Stimulated activated CD4-positive, alpha-beta T cell treated with anti-CD3 and anti-CD28 coated beads, Interleukin-4, amount 100 ng/mL, for 4 hours (primary cell): ENCODE data around the gene SMPD1.
A peak's percentile ranks its signal among the peaks of the same experiment; 100 is the strongest.

Experiments used
- DNase-seq, 2 experiments: peaks; one replicate each; pipeline ENCODE4 v3.0.0-alpha.2; 2020

Gene SMPD1

DNA sequence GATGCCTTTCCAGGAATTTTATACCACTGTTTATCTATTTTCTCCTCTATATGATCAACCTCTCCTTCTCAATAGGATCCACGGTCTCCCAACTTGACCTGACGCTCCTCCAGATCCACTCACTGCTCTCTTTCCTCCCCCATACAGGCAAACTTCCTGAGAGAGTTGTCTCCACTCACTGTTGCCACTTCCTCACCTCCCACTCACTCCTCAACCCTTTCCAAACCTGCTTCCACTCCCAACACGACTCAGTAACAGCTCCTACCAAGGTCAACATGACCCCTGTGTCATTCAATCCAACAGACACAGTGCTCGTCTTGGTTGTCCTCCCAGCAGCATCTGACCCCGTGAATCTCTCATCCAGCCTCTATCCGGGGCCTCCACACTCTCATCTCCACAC lies 25.5 kb downstream of the SMPD1 start:
- DNase-seq: no peak

DNA sequence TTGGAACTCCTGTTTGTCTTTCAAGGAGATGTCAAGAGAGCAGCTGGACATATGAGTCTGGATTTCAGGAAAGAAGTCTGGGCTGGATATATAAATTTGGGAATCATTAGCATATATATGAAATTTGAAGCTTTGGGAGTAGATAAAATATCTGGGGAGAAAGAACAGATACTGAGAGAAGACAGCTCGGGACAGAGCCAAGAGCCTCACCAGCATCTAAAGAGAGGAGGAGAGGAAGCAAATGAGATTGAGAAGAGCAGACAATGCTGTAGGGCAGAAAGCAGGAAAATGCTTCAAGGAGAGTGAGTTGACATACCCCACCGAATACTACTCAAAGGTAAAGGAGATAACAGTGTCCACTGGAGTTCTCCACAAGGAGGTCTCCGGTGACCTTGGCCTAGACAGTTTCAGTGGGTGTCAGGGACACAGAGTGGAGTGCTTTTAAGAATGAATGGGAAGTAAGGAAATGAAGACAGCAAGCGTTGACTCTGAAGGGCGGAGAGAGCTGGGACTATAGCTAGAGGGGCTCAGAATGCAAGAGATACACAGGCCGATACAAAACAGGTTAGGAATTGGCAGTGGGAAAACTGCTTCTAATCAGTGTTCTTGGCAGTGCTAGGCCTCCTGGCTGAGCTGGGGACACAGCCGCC lies 27.8 kb downstream of the SMPD1 start:
- no peak for DNase-seq

DNA sequence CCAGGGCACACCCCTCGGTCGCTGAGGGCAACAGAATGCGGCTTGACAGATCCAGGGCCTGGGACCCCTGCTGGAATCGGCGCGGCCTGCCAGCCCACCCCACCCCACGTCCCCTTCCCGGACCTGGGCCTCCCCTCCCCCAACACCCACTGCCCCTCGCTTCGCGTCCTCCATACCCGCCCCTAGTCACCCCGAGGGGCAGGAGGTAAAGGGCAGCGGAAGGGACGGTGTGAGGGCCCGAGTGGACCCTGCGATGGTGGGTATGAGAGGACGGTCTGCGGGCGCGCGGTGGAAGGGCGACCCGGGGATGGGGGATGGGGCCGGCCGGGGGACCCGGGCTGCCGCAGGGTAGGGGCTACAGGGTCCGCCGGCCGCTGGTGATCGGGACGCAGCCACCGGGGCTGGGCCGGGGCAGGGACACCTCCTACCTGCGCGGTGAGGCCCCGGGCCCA lies 28.3 kb downstream of the SMPD1 start:
- no peak for DNase-seq

DNA sequence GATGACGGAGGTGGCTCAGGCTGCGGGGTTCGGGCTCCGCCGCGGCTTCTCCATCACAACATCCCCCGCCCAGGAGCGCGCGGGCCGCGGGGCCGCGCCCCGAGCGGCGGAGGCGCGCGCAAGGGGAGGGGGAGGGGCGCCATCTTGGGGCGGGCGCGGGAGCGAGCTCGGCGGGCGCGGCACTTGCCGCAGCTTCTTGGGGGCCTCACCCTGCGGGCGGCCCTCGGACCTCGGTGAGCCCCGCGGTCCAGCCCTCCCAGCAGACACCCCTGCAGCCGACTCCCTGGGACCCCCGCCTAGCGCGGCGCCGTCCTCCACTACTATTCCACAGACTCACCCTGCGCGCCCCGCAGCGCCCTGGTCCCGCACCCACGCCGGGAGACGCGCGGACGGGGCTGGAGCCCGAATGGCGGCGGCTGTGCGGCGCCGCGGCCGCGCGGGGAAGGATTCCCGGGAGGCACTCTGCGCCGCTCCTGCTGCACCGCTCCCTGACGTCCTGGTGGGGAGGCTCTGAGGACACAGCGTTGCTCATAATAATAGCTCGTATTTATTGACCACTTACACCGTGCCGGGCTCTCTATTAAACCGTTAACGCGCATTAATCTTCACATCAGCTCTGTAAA lies 28.8 kb downstream of the SMPD1 start, which contains the start of gene APBB1:
APBB1 (minus strand) TSS at position 86 of the 623 bp plus-strand sequence. CDS start 7,747 bp downstream, outside the sequence.
- DNase-seq: peak; percentile 67 to 75

DNA sequence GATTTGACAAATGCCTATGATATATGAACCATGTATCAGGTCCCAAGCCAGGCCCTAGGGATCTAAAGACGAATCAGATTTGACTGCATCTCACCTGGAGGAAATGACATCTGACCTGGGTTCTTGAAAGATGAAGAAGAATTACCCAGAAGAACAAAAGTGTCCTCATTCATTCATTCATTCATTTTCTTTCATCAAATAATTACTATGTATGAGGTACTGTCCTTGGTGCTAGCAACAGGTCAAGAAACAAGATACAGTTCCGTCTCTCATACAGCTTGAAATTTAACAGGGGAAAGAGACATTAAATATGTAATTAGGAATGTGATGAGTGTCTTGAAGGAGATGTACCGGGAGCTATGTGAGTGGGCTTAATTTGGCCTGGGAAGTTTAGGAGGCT lies 30.4 kb downstream of the SMPD1 start:
- DNase-seq: no peak

DNA sequence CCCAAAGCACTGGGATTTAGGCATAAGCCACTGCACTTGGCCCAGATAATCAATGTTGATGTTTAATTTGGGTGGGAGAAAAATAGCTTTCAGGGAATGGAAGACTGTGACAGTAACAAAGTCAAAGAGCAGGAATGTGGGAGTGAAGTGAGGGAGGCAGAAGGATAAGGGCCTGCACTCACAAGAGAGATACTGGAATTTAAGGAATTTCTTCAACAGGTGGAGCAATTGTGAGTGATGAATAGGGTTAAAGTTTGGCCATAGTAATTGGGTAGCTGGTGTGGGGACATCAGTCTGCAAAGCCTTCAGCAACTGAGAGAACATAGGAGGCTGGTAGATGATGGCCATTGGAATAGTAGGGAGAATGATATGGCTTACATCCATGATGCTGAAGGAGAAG lies 37.2 kb downstream of the SMPD1 start:
- no peak for DNase-seq

DNA sequence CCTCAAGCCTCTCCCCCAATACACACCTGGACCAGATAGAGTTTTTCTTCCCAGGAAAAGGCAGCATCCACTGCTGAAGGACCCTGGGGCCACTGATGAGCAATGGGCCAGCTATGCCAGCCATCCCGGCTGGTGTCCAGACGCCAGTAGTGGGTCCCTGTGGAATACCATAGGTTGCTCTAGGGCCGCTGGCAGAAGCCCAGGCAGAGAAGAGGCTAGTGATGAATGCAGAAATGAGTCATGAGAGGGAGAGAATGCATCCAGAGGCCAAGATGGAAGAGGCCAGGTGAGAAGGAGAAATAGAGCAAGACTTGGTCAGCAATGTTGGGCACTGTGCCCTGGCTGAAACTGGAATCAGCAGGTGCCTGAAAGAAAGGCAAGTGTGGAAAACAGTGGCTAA lies 41.6 kb downstream of the SMPD1 start:
- no peak for DNase-seq

DNA sequence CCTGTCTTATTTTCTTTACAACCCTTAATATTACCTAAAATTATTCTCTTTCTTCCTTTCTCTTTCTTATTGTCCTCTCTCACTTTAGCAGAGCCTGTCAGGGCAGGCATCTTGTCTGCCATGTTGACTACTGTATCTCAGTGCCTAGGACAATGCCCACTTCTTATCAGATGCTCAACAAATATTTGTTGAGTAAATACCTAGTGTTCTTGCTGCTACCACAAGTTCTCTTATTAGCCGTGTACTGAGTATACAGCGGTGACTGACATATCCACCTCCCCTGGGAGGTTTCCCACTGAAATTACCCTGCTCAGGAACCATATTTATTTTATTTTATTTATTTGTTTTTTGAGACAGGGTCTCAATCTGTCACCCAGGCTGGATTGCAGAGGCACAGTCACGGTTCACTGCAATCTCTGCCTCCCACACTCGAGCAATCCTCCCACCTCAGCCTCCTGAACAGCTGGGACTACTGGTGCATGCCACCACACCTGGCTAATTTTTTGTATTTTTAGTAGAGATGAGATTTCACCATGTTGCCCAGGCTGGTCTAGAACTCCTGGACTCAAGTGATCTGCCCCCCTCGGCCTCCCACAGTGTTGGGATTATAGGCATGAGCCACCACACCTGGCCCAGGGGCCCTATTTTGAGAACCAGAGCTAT lies 43.9 kb downstream of the SMPD1 start:
- DNase-seq: no peak

DNA sequence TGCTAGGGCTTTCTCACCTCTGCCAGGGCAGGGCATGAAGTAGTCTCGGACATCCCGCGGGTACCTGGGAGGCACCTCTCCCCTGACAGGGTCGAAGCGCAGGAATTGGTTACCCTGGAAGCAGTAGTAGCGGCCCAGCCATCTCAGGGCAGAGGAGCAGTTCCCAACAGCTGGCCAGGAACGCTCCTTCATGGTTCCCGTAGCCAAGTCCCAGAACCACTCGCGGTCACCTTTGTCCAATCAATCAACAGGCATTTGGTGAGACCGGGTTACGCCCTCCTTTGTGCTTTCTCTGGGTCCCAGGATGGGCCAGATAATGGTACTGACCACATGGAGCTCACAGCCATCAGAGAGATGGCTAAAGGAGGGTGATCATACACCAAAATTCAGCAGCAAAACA lies 47.1 kb downstream of the SMPD1 start:
- DNase-seq: no peak

DNA sequence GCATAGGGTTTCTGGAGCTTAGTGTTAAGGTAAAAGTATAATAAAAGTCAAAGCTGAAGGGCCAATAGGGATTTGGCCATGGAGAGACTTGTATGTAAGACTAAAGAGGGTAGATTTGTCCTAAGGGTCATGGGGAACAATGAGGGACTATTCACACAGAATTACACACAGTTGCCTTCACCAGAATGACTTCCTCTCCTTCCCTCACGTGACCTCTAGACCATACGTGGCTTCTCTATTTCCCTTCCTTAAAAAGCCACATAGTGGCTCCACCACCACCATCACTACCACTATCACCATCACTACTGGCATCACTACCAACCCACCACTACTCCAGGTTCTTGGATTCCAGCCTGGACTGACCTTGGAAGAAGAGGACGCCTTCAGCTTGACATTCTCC lies 47.7 kb downstream of the SMPD1 start:
- no peak for DNase-seq

DNA sequence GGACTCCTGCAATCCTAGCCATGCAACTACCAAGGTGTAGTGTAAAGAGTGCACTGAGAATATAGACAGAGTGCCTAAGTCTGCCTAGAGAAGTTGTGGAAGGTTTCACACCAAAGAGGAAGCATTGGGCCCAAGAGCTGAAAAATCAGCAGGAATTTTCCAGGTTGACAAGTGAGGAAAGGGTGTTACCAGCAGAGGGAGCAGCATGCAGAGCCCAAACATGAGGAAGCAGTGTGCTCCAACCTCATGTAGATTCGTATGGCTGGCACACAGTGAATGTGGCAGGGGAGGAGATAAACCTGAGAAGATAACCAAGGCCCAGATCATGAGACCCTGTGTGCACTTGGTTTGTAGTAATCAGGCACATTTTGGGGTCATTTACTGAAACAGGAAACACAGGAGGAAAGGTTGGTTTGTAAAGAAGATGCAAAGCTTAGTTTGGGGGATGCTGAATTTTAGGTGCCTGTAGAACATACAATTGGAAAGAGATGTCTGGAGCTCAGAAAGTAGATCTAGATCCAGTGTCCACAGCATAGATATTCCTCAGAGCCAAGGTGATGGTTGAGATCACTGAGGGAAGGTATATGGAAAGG lies 48.8 kb downstream of the SMPD1 start:
- peak; percentile 9 to 23 for DNase-seq

DNA sequence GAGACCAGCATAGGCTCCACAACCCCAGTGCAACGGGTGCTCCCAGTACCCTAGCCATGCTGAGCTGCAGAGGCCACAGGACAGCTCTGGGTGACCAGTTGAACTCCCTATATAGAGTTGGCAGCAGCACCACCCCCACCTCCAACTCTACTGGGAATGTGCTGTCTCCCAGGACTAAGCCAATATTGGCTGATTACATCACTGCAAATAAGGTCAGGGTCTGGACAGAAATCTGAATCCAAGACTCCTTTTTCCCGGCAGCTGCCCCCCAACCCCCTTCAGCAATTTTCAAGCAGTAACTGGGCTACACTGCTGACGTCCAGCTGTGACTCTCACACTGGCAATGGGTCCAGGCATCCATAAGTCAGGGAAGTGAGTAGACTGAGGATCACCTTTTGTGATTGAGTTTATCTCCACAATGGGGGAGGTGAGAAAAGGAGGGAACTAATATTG lies 50.7 kb downstream of the SMPD1 start, which contains the start of gene HPX:
HPX (minus strand) TSS at position 82 of the 453 bp plus-strand sequence; CDS start at position 58, 24 bp downstream.
- no peak for DNase-seq

DNA sequence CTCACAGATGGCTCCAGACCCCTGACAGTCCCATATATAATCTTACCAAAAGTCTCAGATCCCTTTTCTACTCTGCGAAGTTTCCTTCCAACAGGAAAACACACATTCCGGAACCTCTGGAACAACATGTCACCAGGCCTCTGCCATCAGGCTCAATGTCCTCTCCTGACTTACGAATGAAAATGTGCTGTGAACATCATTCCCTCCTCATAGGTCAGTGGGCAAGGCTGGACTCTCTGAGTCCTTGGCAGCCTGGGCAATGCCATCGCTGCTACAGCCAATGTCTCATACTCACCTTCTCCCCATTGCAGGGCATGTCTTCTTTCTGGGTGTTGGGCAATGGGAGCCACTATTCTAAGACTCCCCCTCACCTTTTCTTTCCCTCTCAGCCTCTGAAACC lies 52.2 kb downstream of the SMPD1 start:
- no peak for DNase-seq

DNA sequence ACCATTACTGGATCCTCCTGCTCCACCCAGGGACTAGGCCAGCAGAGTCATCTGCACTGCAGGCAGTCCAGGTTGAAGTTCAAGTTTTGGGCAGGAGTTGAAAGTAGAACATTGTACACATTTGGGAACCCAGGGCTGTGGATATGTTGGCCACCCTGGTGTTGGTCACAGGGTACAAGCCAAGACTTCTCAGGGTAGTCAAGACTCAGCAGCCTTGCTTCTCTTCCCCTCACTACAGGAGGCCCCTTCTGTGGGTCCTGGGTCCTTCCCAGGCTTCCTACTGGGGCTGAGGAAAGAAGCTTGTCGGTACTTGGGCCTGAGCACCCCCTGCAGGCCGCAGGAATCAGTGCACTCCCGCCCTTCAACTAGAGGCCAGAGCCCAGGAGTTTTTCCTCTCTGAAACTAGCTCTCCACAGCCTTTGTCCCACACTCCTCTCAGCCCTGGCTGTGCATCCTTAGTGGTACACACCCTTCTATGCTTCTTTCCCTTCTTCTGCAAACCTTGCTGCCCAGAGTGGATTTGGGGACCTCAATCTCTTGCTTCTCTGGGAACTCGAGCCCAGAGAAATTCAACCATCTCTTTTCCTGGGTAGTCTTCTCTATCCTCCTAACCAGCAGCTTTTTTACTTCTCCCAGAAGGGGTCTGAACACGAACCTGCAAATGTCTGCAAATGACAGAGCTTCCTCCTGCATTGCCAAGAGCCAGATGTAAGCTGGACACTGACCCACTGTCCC lies 53.2 kb downstream of the SMPD1 start:
- DNase-seq: peak; percentile 38 to 45
